ENCODE results near the gene BUD23.
"Not testable (repeated sequence)": the region's sequence is repeated elsewhere in the genome, so short reads cannot be mapped to it uniquely, and the experiment has no call there.

Gene BUD23

DNA sequence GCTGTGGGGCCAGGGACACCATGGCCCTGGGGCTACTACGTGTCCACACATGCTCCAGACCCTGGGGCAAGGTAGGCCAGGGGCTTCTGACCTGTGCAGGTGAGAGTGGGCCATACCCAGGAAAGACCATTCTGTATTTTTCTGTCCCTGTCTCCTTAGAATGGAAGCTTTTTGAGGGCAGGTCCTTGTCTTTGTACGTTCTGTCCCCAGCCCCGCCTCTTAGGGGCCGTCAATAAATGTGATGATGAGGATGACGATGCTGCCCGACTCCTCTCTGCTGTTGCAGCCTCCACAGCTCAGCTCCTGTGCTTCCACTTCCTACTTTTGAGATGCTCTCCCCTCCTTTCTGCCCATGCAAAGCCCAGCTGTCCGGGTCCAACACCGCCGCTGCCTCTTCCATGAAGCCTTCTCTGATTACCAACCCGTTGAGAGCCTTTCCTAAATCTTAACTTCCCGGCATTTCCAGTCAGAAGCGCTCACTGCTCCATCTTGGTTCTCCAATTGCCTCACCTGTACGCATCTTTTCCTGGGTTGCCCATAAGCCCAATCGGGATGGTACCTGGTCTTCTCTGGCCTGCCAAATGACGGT, 11.4 kb upstream of the BUD23 start:
- Histone ChIP-seq H3K9ac (no peak overlapping the region), H3K27ac (no peak overlapping the region), H3K4me2 (ENCODE audit: low read length) (no peak overlapping the region), H3K36me3 (ENCODE audit: control insufficient read depth, insufficient read depth, low read length) (no peaks in the 10 kb centered on the region), H3K27me3 (ENCODE audit: control insufficient read depth, insufficient read depth, low read length) (no peaks in the 10 kb centered on the region), H3K79me2 (peaks cover 4% of the 10 kb centered on the region), H3K4me3 (ENCODE audit: low read depth, low read length) (no peak overlapping the region), H3K4me1 (peaks cover 7% of the 10 kb centered on the region), H2AFZ (no peak overlapping the region), H3K9me3 (ENCODE audit: control insufficient read depth, low read length) (no peaks in the 10 kb centered on the region)
- TF ChIP-seq, protein P1, sequence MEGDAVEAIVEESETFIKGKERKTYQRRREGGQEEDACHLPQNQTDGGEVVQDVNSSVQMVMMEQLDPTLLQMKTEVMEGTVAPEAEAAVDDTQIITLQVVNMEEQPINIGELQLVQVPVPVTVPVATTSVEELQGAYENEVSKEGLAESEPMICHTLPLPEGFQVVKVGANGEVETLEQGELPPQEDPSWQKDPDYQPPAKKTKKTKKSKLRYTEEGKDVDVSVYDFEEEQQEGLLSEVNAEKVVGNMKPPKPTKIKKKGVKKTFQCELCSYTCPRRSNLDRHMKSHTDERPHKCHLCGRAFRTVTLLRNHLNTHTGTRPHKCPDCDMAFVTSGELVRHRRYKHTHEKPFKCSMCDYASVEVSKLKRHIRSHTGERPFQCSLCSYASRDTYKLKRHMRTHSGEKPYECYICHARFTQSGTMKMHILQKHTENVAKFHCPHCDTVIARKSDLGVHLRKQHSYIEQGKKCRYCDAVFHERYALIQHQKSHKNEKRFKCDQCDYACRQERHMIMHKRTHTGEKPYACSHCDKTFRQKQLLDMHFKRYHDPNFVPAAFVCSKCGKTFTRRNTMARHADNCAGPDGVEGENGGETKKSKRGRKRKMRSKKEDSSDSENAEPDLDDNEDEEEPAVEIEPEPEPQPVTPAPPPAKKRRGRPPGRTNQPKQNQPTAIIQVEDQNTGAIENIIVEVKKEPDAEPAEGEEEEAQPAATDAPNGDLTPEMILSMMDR (IDR thresholded peaks at IDR 0.05): no peak

DNA sequence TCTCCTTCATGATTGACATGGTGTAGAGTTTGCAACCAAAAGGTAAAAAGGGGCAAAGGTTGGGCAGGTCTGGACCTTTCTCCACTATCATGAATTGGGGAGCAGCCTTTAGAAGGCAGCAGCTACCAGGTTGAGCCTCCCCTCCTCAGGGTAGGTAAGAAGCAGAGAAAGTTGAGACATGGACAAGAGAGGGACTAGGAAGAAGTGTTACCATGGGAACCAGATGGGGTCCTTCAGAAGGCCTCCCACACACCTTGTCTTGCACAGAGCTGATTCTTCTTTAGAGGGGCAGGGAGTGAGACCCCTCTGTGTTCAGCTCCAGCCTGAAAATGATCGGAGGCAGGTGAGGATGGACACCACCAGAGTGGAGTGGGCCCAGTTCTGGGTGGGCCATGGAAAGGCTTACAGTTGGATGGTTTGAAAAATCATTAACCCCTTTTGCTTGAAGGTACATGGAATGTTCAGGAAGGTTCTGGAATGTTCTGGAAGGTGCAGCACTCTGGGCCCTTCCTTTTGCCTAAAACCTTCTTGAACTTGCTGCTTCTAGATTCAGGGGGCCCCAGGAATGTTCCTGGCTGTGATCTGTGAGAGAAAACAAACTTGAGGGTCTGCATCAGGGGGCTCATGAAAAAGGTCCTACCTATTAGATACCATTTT, 8.8 kb upstream of the BUD23 start:
- Histone ChIP-seq H3K4me3 (ENCODE audit: low read depth, low read length) (no peak overlapping the region), H3K27me3 (ENCODE audit: control insufficient read depth, insufficient read depth, low read length) (no peaks in the 10 kb centered on the region), H3K79me2 (peaks cover 4% of the 10 kb centered on the region), H2AFZ (no peak overlapping the region), H3K27ac (no peak overlapping the region), H3K9ac (no peak overlapping the region), H3K4me1 (no peaks in the 10 kb centered on the region), H3K36me3 (ENCODE audit: control insufficient read depth, insufficient read depth, low read length) (no peaks in the 10 kb centered on the region), H3K4me2 (ENCODE audit: low read length) (no peak overlapping the region), H3K9me3 (ENCODE audit: control insufficient read depth, low read length) (no peaks in the 10 kb centered on the region)
- TF ChIP-seq, protein P1 (IDR thresholded peaks at IDR 0.05): no peak

DNA sequence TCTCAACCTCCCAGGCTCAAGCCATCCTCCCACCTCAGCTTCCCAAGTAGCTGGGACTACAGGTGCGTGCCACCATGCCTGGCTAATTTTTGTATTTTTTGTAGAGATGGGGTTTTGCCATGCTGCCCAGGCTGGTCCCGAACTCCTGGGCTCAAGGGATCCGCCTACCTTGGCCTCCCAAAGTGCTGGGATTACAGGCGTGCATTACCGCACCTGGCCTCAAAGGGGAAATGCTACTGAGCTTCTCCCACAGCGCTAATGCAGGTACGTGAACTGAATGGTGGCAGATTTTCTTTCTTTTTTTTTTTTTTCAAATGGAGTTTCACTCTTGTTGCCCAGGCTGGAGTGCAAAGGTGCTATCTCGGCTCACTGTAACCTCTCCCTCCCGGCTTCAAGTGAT, 7.3 kb upstream of the BUD23 start:
- not testable (repeated sequence) for H3K9ac ChIP-seq; H3K4me2 ChIP-seq (ENCODE audit: low read length); H3K4me3 ChIP-seq (ENCODE audit: low read depth, low read length); H3K4me1 ChIP-seq; H3K9me3 ChIP-seq (ENCODE audit: control insufficient read depth, low read length); H2AFZ ChIP-seq; H3K27me3 ChIP-seq (ENCODE audit: control insufficient read depth, insufficient read depth, low read length); H3K27ac ChIP-seq; H3K36me3 ChIP-seq (ENCODE audit: control insufficient read depth, insufficient read depth, low read length)
- H3K79me2 ChIP-seq: peaks cover 12% of the 10 kb centered on the region

DNA sequence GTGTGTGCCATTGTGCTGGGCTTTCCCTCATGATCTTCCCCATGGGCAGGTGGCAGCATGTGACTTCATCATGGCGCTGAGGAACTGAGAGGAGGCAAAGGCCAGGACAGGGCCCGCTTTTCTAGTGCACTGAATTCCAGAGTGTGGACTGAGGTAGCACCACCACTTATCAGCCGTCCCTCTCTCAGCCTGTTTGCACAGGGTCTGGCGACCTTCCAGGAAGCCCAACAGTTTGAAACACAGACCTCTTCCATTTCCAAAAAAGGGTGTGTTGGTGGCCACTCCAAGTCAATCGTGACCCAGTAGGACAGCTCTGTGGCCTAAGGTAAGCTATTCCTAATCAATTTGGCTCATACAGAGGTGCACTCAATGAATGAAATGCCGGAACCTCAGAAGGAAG, 4.5 kb upstream of the BUD23 start:
- Histone ChIP-seq H3K27me3 (ENCODE audit: control insufficient read depth, insufficient read depth, low read length) (no peaks in the 10 kb centered on the region), H3K4me2 (ENCODE audit: low read length) (no peak overlapping the region), H2AFZ (no peak overlapping the region), H3K9me3 (ENCODE audit: control insufficient read depth, low read length) (no peaks in the 10 kb centered on the region), H3K79me2 (peaks cover 34% of the 10 kb centered on the region), H3K4me1 (peaks cover 15% of the 10 kb centered on the region), H3K4me3 (ENCODE audit: low read depth, low read length) (no peak overlapping the region), H3K27ac (no peak overlapping the region), H3K36me3 (ENCODE audit: control insufficient read depth, insufficient read depth, low read length) (no peaks in the 10 kb centered on the region), H3K9ac (no peak overlapping the region)
- TF ChIP-seq, protein P1 (IDR thresholded peaks at IDR 0.05): no peak

DNA sequence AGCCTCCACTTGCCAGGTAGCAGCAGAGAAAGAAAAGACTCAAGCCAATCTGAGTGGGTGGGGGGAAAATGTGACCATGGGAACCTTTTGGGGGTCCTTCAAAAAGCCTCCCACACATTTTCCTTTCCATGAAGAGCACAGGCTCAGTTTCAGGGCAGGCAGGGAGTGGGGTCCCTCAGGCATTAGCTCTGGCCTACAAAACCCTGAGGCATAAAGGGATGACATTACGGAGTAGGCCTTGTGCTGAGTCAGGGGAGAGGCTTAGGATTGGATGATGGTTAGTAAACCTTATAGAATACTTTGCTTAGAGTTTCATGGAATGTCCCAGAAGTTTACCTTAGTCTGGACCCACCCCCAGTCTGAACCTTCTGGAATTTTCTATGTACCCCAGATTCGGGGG, 3.7 kb upstream of the BUD23 start:
- Histone ChIP-seq H2AFZ (no peak overlapping the region), H3K27ac (no peak overlapping the region), H3K9me3 (ENCODE audit: control insufficient read depth, low read length) (no peaks in the 10 kb centered on the region), H3K4me1 (peaks cover 15% of the 10 kb centered on the region), H3K79me2 (peaks cover 38% of the 10 kb centered on the region), H3K36me3 (ENCODE audit: control insufficient read depth, insufficient read depth, low read length) (no peaks in the 10 kb centered on the region), H3K27me3 (ENCODE audit: control insufficient read depth, insufficient read depth, low read length) (no peaks in the 10 kb centered on the region), H3K4me2 (ENCODE audit: low read length) (no peak overlapping the region), H3K9ac (no peak overlapping the region), H3K4me3 (ENCODE audit: low read depth, low read length) (no peak overlapping the region)
- TF ChIP-seq, protein P1 (IDR thresholded peaks at IDR 0.05): no peak

All from parathyroid adenoma (tissue), 2 donors.